ENCODE measurements around the gene CCL26.

- TF ChIP-seq RNF2 (IDR thresholded peaks at IDR 0.05; ENCODE audit: borderline replicate concordance, low read depth) (no peak), HEYL (CRISPR knock-in tag; IDR thresholded peaks at IDR 0.05) (no peak)
These were observed 42.1 kb downstream of the CCL26 start for GRCh38 chr7:75729851-75730274.
